Testis (tissue), 3 donors: ENCODE results near the gene PCBP3. TPM values are rescaled to one million over a fixed set of nuclear protein-coding genes. Genes with fewer than 3 reads are reported as not detected.
"Not testable (repeated sequence)": the region's sequence is repeated elsewhere in the genome, so short reads cannot be mapped to it uniquely, and the experiment has no call there.

Experiments
- DNase-seq: peaks from one replicate; pipeline ENCODE4 v3.0.0-alpha.2; 2019
- H3K27ac ChIP-seq, 2 donors: fragments of 200-600 bp; sonication (generic); one replicate each; pipeline ENCODE4 v1.5.1; 2019
- H3K27me3 ChIP-seq: fragments of 200-600 bp; sonication (generic); one replicate; pipeline ENCODE4 v1.5.1; 2019
- H3K36me3 ChIP-seq: fragments of 200-600 bp; sonication (generic); one replicate; pipeline ENCODE4 v1.5.1; 2017; ENCODE audit warnings: low read depth; ENCODE audit errors: missing control alignments
- H3K4me1 ChIP-seq: fragments of 200-600 bp; sonication (generic); one replicate; pipeline ENCODE4 v1.5.1; 2019
- H3K4me3 ChIP-seq, 2 donors: fragments of 200-600 bp; sonication (generic); one replicate each; pipeline ENCODE4 v1.5.1; 2017 to 2019
- H3K9me3 ChIP-seq: fragments of 200-600 bp; sonication (generic); one replicate; pipeline ENCODE4 v1.5.1; 2017
- POLR2A ChIP-seq: fragments of 450-650 bp; IDR thresholded peaks from one replicate; pipeline ENCODE4 v1.6.1; 2017; ENCODE audit warnings: antibody characterized with exemption, mild to moderate bottlenecking, moderate library complexity
- WGBS, 2 donors: methylation state at CpG; one replicate each; pipeline ENCODE4 v1.1.5; 2018; 5-methylcytosine and 5-hydroxymethylcytosine counted together
- intact Hi-C: fragments of 100-400 bp; cut with DNase I; formaldehyde crosslinking; loops from one replicate; pipeline ENCODE4 v1.15.1; 2023; ENCODE audit warnings: low total_unique reads
- polyA plus RNA-seq: library from polyadenylated mRNA; stranded (reverse); fragments of 350-450 nt; fragmentation: Illumina TruSeq; extraction: RNeasy Lipid Tissue Mini Kit (QIAGEN cat#74804); gene quantifications from one replicate; pipeline ENCODE4 v1.2.3, GENCODE V29; 2014; ENCODE audit warnings: low read depth, low replicate concordance; ENCODE audit not compliant: insufficient read depth
- total RNA-seq, 2 donors: library from RNA; depleted of rRNA; stranded (reverse); fragments of >200 nt; gene quantifications; one replicate each; pipeline ENCODE4 v1.2.3, GENCODE V29; 2016
- TF ChIP-seq, protein P1 (sequence below), 3 experiments: fragments of 450-650 bp in 2 of 3; fragments of 200-600 bp in 1 of 3; sonication (generic) in 1 of 3; IDR thresholded peaks; one replicate each; pipeline ENCODE4 v1.5.1; 2016 to 2019; ENCODE audit warnings: antibody characterized with exemption in 3 of 3, mild to moderate bottlenecking in 2 of 3, moderate library complexity in 1 of 3

Gene PCBP3
- total and polyA plus RNA-seq, 3 donors from 2014 or later: 35.7 to 58.3 (median 38.0) TPM

- 93 to 94% methylated on average over 3 of the region's 3 CpGs for WGBS, 2 donors
- Histone ChIP-seq H3K4me3 (no peak overlapping the region), H3K36me3 (no peaks in the 10 kb centered on the region), H3K4me1 (no peaks in the 10 kb centered on the region), H3K9me3 (no peaks in the 10 kb centered on the region), H3K27ac (no peak overlapping the region), H3K27me3 (no peaks in the 10 kb centered on the region)
- intact Hi-C loops: no loop called here
- DNase-seq: no peak
- TF ChIP-seq, protein P1, sequence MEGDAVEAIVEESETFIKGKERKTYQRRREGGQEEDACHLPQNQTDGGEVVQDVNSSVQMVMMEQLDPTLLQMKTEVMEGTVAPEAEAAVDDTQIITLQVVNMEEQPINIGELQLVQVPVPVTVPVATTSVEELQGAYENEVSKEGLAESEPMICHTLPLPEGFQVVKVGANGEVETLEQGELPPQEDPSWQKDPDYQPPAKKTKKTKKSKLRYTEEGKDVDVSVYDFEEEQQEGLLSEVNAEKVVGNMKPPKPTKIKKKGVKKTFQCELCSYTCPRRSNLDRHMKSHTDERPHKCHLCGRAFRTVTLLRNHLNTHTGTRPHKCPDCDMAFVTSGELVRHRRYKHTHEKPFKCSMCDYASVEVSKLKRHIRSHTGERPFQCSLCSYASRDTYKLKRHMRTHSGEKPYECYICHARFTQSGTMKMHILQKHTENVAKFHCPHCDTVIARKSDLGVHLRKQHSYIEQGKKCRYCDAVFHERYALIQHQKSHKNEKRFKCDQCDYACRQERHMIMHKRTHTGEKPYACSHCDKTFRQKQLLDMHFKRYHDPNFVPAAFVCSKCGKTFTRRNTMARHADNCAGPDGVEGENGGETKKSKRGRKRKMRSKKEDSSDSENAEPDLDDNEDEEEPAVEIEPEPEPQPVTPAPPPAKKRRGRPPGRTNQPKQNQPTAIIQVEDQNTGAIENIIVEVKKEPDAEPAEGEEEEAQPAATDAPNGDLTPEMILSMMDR (IDR thresholded peaks at IDR 0.05): no peak
Observed at GRCh38 chr21:45709696-45710268, 66.3 kb downstream of the PCBP3 start.

DNA sequence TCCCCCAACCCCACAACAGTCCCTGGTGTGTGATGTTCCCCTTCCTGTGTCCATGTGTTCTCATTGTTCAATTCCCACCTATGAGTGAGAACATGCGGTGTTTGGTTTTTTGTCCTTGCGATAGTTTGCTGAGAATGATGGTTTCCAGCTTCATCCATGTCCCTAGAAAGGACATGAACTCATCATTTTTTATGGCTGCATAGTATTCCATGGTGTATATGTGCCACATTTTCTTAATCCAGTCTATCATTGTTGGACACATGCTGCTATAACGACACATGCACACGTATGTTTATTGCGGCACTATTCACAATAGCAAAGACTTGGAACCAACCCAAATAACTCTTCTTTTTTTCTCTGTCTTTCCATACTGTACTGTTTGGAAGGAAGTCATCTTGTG lies 66.8 kb downstream of the PCBP3 start:
- H3K36me3 ChIP-seq, intact Hi-C loops, H3K4me1 ChIP-seq, H3K4me3 ChIP-seq, H3K9me3 ChIP-seq, H3K27me3 ChIP-seq, H3K27ac ChIP-seq, DNase-seq: not testable (repeated sequence)
- 93 to 99% methylated on average over 5 of the region's 5 CpGs for WGBS, 2 donors

GRCh38 chr21:45713613-45714012 lies 70.1 kb downstream of the PCBP3 start:
- H3K36me3 ChIP-seq: no peaks in the 10 kb centered on the region
- H3K4me1 ChIP-seq: no peaks in the 10 kb centered on the region
- intact Hi-C loops: no loop called here
- H3K27me3 ChIP-seq: no peaks in the 10 kb centered on the region
- TF ChIP-seq, protein P1 (IDR thresholded peaks at IDR 0.05): no peak
- TF ChIP-seq POLR2A: no peak
- no peak for DNase-seq
- no peak overlapping the region for H3K27ac ChIP-seq
- no peaks in the 10 kb centered on the region for H3K9me3 ChIP-seq
- H3K4me3 ChIP-seq: no peak overlapping the region
- 95 to 96% methylated on average over 6 of the region's 6 CpGs for WGBS, 2 donors

DNA sequence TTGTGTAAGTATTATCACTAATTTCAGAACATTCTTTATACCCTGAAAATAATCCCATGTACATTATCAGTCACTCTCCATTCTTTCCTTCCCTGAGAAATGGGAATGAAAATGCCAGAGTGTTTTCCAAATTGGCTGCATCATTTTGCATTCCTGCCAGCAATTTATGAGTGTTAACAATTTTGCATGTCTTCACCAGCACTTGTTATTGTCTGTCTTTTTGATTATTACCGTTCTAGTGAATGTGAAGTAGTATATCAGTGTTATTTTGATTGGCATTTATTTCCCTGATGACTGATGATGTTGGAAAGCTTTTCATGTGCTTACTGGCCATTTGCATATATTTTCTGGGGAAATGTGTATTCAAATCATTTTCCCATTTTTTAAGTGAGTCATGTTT lies 71.9 kb downstream of the PCBP3 start:
- H3K27ac ChIP-seq: no peak overlapping the region
- intact Hi-C loops: no loop called here
- TF ChIP-seq POLR2A: no peak
- TF ChIP-seq, protein P1 (IDR thresholded peaks at IDR 0.05): no peak
- 89 to 100% methylated on average over 1 of the region's 1 CpG for WGBS, 2 donors
- no peaks in the 10 kb centered on the region for H3K9me3 ChIP-seq
- no peaks in the 10 kb centered on the region for H3K36me3 ChIP-seq
- no peak for DNase-seq
- H3K27me3 ChIP-seq: no peaks in the 10 kb centered on the region
- no peak overlapping the region for H3K4me3 ChIP-seq
- no peaks in the 10 kb centered on the region for H3K4me1 ChIP-seq

- Histone ChIP-seq H3K27ac (no peak overlapping the region), H3K4me3 (no peak overlapping the region), H3K27me3 (no peaks in the 10 kb centered on the region), H3K4me1 (no peaks in the 10 kb centered on the region), H3K36me3 (no peaks in the 10 kb centered on the region), H3K9me3 (no peaks in the 10 kb centered on the region)
- intact Hi-C loops: no loop called here
- 93 to 97% methylated on average over 5 of the region's 5 CpGs for WGBS, 2 donors
- no peak for DNase-seq
- TF ChIP-seq, protein P1 (IDR thresholded peaks at IDR 0.05): no peak
- TF ChIP-seq POLR2A: no peak
Observed at GRCh38 chr21:45718413-45718812, 74.9 kb downstream of the PCBP3 start.
